Psoas muscle (tissue), 8 donors: ENCODE data around the gene RASAL2. TPM values are rescaled to one million over a fixed set of nuclear protein-coding genes. Genes with fewer than 3 reads are reported as not detected.

Source experiments
- ATAC-seq, 4 donors: fragments of 200-7000 bp; cut with Tn5 transposase; one replicate each; pipeline ENCODE4 v1.9.1; 2020; ENCODE audit warnings: moderate library complexity in 3 of 4, mild to moderate bottlenecking in 2 of 4
- DNase-seq, 2 donors: peaks; one replicate each; pipeline ENCODE4 v3.0.0-alpha.2; 2020
- H3K27ac ChIP-seq: fragments of 200-600 bp; one replicate; pipeline ENCODE4 v1.8.0; 2022
- H3K27me3 ChIP-seq, 3 donors: fragments of 200-600 bp in 1 of 3; one replicate each; pipeline versions ENCODE4 v1.6.1 to v1.8.0; 2013 to 2022; ENCODE audit warnings: low read length in 2 of 3, mild to moderate bottlenecking in 2 of 3, moderate library complexity in 1 of 3; ENCODE audit not compliant: insufficient read depth in 3 of 3
- H3K36me3 ChIP-seq, 2 donors: fragments of 200-600 bp in 1 of 2; one replicate each; pipeline versions ENCODE4 v1.6.1 to v1.8.0; 2013 to 2022; ENCODE audit warnings: low read depth in 1 of 2, mild to moderate bottlenecking in 1 of 2, moderate library complexity in 1 of 2; ENCODE audit not compliant: insufficient read depth in 1 of 2
- H3K4me1 ChIP-seq: fragments of 200-600 bp; one replicate; pipeline ENCODE4 v1.8.0; 2022
- H3K4me3 ChIP-seq: fragments of 200-600 bp; one replicate; pipeline ENCODE4 v1.8.0; 2022; ENCODE audit warnings: mild to moderate bottlenecking
- H3K9me3 ChIP-seq: fragments of 200-600 bp; one replicate; pipeline ENCODE4 v1.8.0; 2022
- CTCF ChIP-seq: fragments of 200-600 bp; IDR thresholded peaks from one replicate; pipeline ENCODE4 v1.8.0; 2022; ENCODE audit warnings: antibody characterized with exemption
- WGBS, 3 donors: extraction: QIAGEN DNeasy Blood & Tissue Kit; methylation state at CpG; one replicate each; pipeline versions ENCODE4 v1.1.6 to v1.1.7; 2013; 5-methylcytosine and 5-hydroxymethylcytosine counted together
- intact Hi-C, 2 donors: fragments of 100-400 bp; cut with DNase I; formaldehyde crosslinking; loops; one replicate each; pipeline versions ENCODE4 v1.11.0 to v1.14.2; 2022
- polyA plus RNA-seq, 3 donors: library from polyadenylated mRNA; stranded (reverse); fragments of 200-250 nt; gene quantifications; one replicate each; pipeline ENCODE4 v1.2.3, GENCODE V29; 2013
- total RNA-seq, 4 donors: library from RNA; stranded (reverse); fragmentation: NEBNext Ultra II Directional in 2 of 4; extraction: Animal tissue kit (Norgen Biotek cat#: 25700) in 2 of 4; gene quantifications; one replicate each; pipeline versions ENCODE4 v1.2.1 to v1.2.4, GENCODE V29; 2021 to 2023
- donor health status: healthy with polysubstance abuse.
- donor health status: DM: no; HTN: no; CAD: no; lungs with moderate emphysema.
- donor health status: Bipolar disorder and iron deficiency.
- donor health status: healthy.
- donor health status: DM: yes; HTN: yes; CAD: no.
- donor health status: DM: no; HTN: no; CAD: no.
- donor health status: DM: no; HTN: no; CAD: no.
- donor health status: DM: yes; HTN: yes; CAD: no.

Gene RASAL2
- total and polyA plus RNA-seq, 7 donors: 1.9 to 42.1 (median 5.5) TPM

- no peaks in the 10 kb centered on the region for H3K36me3 ChIP-seq
- H3K9me3 ChIP-seq: no peaks in the 10 kb centered on the region
- H3K27me3 ChIP-seq: no peaks in the 10 kb centered on the region
- DNase-seq (no peak), ATAC-seq (no peak)
- 95 to 99% (median 95%) methylated on average over 4 of the region's 4 CpGs for WGBS, 3 donors
- intact Hi-C loops: no loop called here
- H3K4me3 ChIP-seq: no peak overlapping the region
- no peak for TF ChIP-seq CTCF
- no peak overlapping the region for H3K27ac ChIP-seq
- H3K4me1 ChIP-seq: no peaks in the 10 kb centered on the region
These were observed 305.3 kb downstream of the RASAL2 start for GRCh38 chr1:178399177-178399728.

GRCh38 chr1:178405137-178405536, 311.2 kb downstream of the RASAL2 start:
- no peak for ATAC-seq
- WGBS, 3 donors: 88 to 96% (median 93%) methylated on average over 1 of the region's 1 CpG
- Histone ChIP-seq H3K27ac (no peak overlapping the region), H3K4me1 (no peaks in the 10 kb centered on the region), H3K9me3 (no peaks in the 10 kb centered on the region), H3K27me3 (no peaks in the 10 kb centered on the region), H3K36me3 (no peaks in the 10 kb centered on the region), H3K4me3 (no peak overlapping the region)
- DNase-seq: no peak
- TF ChIP-seq CTCF: no peak
- intact Hi-C loops: loop anchor here in 1 of 2 donors (5.0 kb wide), 1 partner anchor 33 kb away; no protein-coding TSS in a partner anchor

GRCh38 chr1:178407215-178407614, 313.3 kb downstream of the RASAL2 start:
- Histone ChIP-seq H3K27me3 (no peaks in the 10 kb centered on the region), H3K4me1 (no peaks in the 10 kb centered on the region), H3K4me3 (no peak overlapping the region), H3K9me3 (no peaks in the 10 kb centered on the region), H3K27ac (no peak overlapping the region), H3K36me3 (no peaks in the 10 kb centered on the region)
- intact Hi-C loops: loop anchor here in 1 of 2 donors (5.0 kb wide), 1 partner anchor 35 kb away; no protein-coding TSS in a partner anchor
- DNase-seq: no peak
- TF ChIP-seq CTCF: no peak
- no peak for ATAC-seq
- WGBS, 3 donors: 65 to 71% (median 67%) methylated on average over 2 of the region's 2 CpGs

GRCh38 chr1:178407655-178408054, 313.8 kb downstream of the RASAL2 start:
- no peak overlapping the region for H3K27ac ChIP-seq
- no peaks in the 10 kb centered on the region for H3K36me3 ChIP-seq
- H3K4me3 ChIP-seq: no peak overlapping the region
- ATAC-seq (no peak), DNase-seq (no peak)
- TF ChIP-seq CTCF: no peak
- 44 to 48% (median 44%) methylated on average over 4 of the region's 4 CpGs for WGBS, 3 donors
- no peaks in the 10 kb centered on the region for H3K27me3 ChIP-seq
- H3K9me3 ChIP-seq: no peaks in the 10 kb centered on the region
- intact Hi-C loops: loop anchor here in 1 of 2 donors (5.0 kb wide), 1 partner anchor 35 kb away; no protein-coding TSS in a partner anchor
- no peaks in the 10 kb centered on the region for H3K4me1 ChIP-seq

GRCh38 chr1:178408871-178409270, 315.0 kb downstream of the RASAL2 start:
- no peak for TF ChIP-seq CTCF
- Histone ChIP-seq H3K27ac (no peak overlapping the region), H3K4me3 (no peak overlapping the region), H3K36me3 (no peaks in the 10 kb centered on the region), H3K9me3 (no peaks in the 10 kb centered on the region), H3K4me1 (no peaks in the 10 kb centered on the region), H3K27me3 (no peaks in the 10 kb centered on the region)
- no peak for ATAC-seq
- intact Hi-C loops: loop anchor here in 1 of 2 donors (5.0 kb wide), 1 partner anchor 37 kb away; no protein-coding TSS in a partner anchor
- no peak for DNase-seq
- 93 to 96% (median 93%) methylated on average over 2 of the region's 2 CpGs for WGBS, 3 donors
